Stimulated activated effector memory CD8-positive, alpha-beta T cell treated with anti-CD3 and anti-CD28 coated beads, Interleukin-12 subunit alpha, Interleukin-12 subunit beta, amount 100 ng/mL, for 72 hours (primary cell): ENCODE measurements around the gene NOS2.
"Not testable (repeated sequence)": the region's sequence is repeated elsewhere in the genome, so short reads cannot be mapped to it uniquely, and the experiment has no call there.

Experiments used
- ATAC-seq: fragments of 150-1000 bp; cut with Tn5 transposase; 2 replicates; pipeline ENCODE4 v1.10.0; 2021
- DNase-seq, 2 donors: peaks; one replicate each; pipeline ENCODE4 v3.0.0; 2021 to 2022; ENCODE audit warnings: low spot score in 2 of 2
- H3K27ac Mint-ChIP-seq: one replicate; pipeline ENCODE4 v1.8.0; 2022; ENCODE audit warnings: mild to moderate bottlenecking, mixed read lengths
- H3K36me3 Mint-ChIP-seq: one replicate; pipeline ENCODE4 v1.8.0; 2022; ENCODE audit warnings: mild to moderate bottlenecking, mixed read lengths
- H3K4me1 Mint-ChIP-seq: one replicate; pipeline ENCODE4 v1.8.0; 2022; ENCODE audit warnings: mixed read lengths
- H3K4me3 Mint-ChIP-seq: one replicate; pipeline ENCODE4 v1.8.0; 2022; ENCODE audit warnings: mild to moderate bottlenecking, mixed read lengths
- H3K9me3 Mint-ChIP-seq: one replicate; pipeline ENCODE4 v1.8.0; 2022; ENCODE audit warnings: mixed read lengths

Gene NOS2

GRCh38 chr17:27756467-27757371 lies 43.6 kb downstream of the NOS2 start:
- no peak for ATAC-seq
- Mint-ChIP-seq H3K27ac (no peak overlapping the region), H3K9me3 (no peaks in the 10 kb centered on the region), H3K4me3 (no peak overlapping the region), H3K4me1 (no peaks in the 10 kb centered on the region), H3K36me3 (no peaks in the 10 kb centered on the region)
- peak; percentile 47 to 81 for DNase-seq

GRCh38 chr17:27755706-27756466 lies 44.4 kb downstream of the NOS2 start:
- Mint-ChIP-seq H3K36me3 (no peaks in the 10 kb centered on the region), H3K9me3 (no peaks in the 10 kb centered on the region), H3K4me1 (no peaks in the 10 kb centered on the region), H3K4me3 (no peak overlapping the region), H3K27ac (no peak overlapping the region)
- DNase-seq (no peak), ATAC-seq (no peak)

- Mint-ChIP-seq H3K36me3 (no peaks in the 10 kb centered on the region), H3K4me3 (no peak overlapping the region), H3K27ac (no peak overlapping the region), H3K4me1 (no peaks in the 10 kb centered on the region), H3K9me3 (no peaks in the 10 kb centered on the region)
- ATAC-seq (no peak), DNase-seq (no peak)
These were observed 45.8 kb downstream of the NOS2 start for GRCh38 chr17:27754549-27754948.

- H3K4me1 Mint-ChIP-seq, H3K27ac Mint-ChIP-seq, H3K4me3 Mint-ChIP-seq, ATAC-seq, H3K9me3 Mint-ChIP-seq, DNase-seq, H3K36me3 Mint-ChIP-seq: not testable (repeated sequence)
These were observed 46.6 kb downstream of the NOS2 start for GRCh38 chr17:27753726-27754125.

GRCh38 chr17:27752831-27753619 lies 47.3 kb downstream of the NOS2 start:
- not testable (repeated sequence) for H3K36me3 Mint-ChIP-seq, DNase-seq, H3K4me1 Mint-ChIP-seq, H3K9me3 Mint-ChIP-seq, H3K4me3 Mint-ChIP-seq, H3K27ac Mint-ChIP-seq
- ATAC-seq = peak; percentile 17

- DNase-seq (no peak), ATAC-seq (no peak)
- Mint-ChIP-seq H3K4me3 (no peak overlapping the region), H3K36me3 (no peaks in the 10 kb centered on the region), H3K9me3 (no peaks in the 10 kb centered on the region), H3K4me1 (no peaks in the 10 kb centered on the region), H3K27ac (no peak overlapping the region)
These were observed 48.5 kb downstream of the NOS2 start for GRCh38 chr17:27751622-27752490.

GRCh38 chr17:27751166-27751565 lies 49.2 kb downstream of the NOS2 start:
- no peaks in the 10 kb centered on the region for H3K4me1 Mint-ChIP-seq
- no peaks in the 10 kb centered on the region for H3K9me3 Mint-ChIP-seq
- no peak overlapping the region for H3K4me3 Mint-ChIP-seq
- ATAC-seq (no peak), DNase-seq (no peak)
- H3K27ac Mint-ChIP-seq = no peak overlapping the region
- H3K36me3 Mint-ChIP-seq = no peaks in the 10 kb centered on the region

GRCh38 chr17:27749562-27750150 lies 50.7 kb downstream of the NOS2 start:
- H3K4me3 Mint-ChIP-seq, H3K9me3 Mint-ChIP-seq, H3K27ac Mint-ChIP-seq: not testable (repeated sequence)

GRCh38 chr17:27748360-27748825 lies 51.9 kb downstream of the NOS2 start:
- no peaks in the 10 kb centered on the region for H3K9me3 Mint-ChIP-seq
- H3K4me1 Mint-ChIP-seq = no peaks in the 10 kb centered on the region
- DNase-seq = no peak
- H3K4me3 Mint-ChIP-seq = no peak overlapping the region
- H3K27ac Mint-ChIP-seq = no peak overlapping the region
- H3K36me3 Mint-ChIP-seq = no peaks in the 10 kb centered on the region
- ATAC-seq = no peak

More at GRCh38 chr17:27749562-27750150, 50.7 kb downstream of the NOS2 start:
- not testable (repeated sequence) for DNase-seq, ATAC-seq, H3K4me1 Mint-ChIP-seq, H3K36me3 Mint-ChIP-seq

- Mint-ChIP-seq H3K27ac (no peak overlapping the region), H3K4me1 (no peaks in the 10 kb centered on the region), H3K9me3 (no peaks in the 10 kb centered on the region), H3K36me3 (no peaks in the 10 kb centered on the region), H3K4me3 (no peak overlapping the region)
- ATAC-seq (no peak), DNase-seq (no peak)
These were observed 52.6 kb downstream of the NOS2 start for GRCh38 chr17:27747462-27748359.

GRCh38 chr17:27746881-27747280 lies 53.4 kb downstream of the NOS2 start:
- H3K4me3 Mint-ChIP-seq = no peak overlapping the region
- no peak overlapping the region for H3K27ac Mint-ChIP-seq
- ATAC-seq (no peak), DNase-seq (no peak)
- H3K9me3 Mint-ChIP-seq = no peaks in the 10 kb centered on the region
- no peaks in the 10 kb centered on the region for H3K36me3 Mint-ChIP-seq
- no peaks in the 10 kb centered on the region for H3K4me1 Mint-ChIP-seq

- H3K9me3 Mint-ChIP-seq, DNase-seq, H3K4me1 Mint-ChIP-seq, H3K36me3 Mint-ChIP-seq, ATAC-seq, H3K27ac Mint-ChIP-seq, H3K4me3 Mint-ChIP-seq: not testable (repeated sequence)
These were observed 54.0 kb downstream of the NOS2 start for GRCh38 chr17:27746320-27746719.

GRCh38 chr17:27745207-27745830 lies 55.0 kb downstream of the NOS2 start:
- H3K36me3 Mint-ChIP-seq, H3K27ac Mint-ChIP-seq, H3K9me3 Mint-ChIP-seq, ATAC-seq, H3K4me1 Mint-ChIP-seq, H3K4me3 Mint-ChIP-seq: not testable (repeated sequence)
- peak in 1 of 2 donors; percentile 36 for DNase-seq
